ENCODE results near the gene MDFI.

GRCh38 chr6:41596807-41597206 lies 41.5 kb upstream of the MDFI start:
- no peak for TF ChIP-seq POLR2A (IDR thresholded peaks at IDR 0.05)
- TF ChIP-seq CTCF (IDR thresholded peaks at IDR 0.05): no peak
